Endothelial cell of umbilical vein (primary cell): ENCODE results near the gene FOXN1. TPM values are rescaled to one million over a fixed set of nuclear protein-coding genes. Genes with fewer than 3 reads are reported as not detected.

Experiments
- BruUV-seq: library from RNA; stranded (reverse); fragments of 400-500 nt; replicated peaks from 2 replicates; lab custom pipeline; 2021; lab: Mats Ljungman, UMichigan
- CTCF ChIA-PET: fragments of 300-600, 350-600 bp; sonication (Branson Sonifier 250); formaldehyde crosslinking; loops from one replicate; lab custom pipeline; 2021; ENCODE audit warnings: antibody characterized with exemption, inconsistent platforms; lab: Charles Lee
- POLR2A ChIA-PET: fragments of 300-600, 350-600 bp; sonication (Branson Sonifier 250); formaldehyde crosslinking; loops from one replicate; lab custom pipeline; 2021; ENCODE audit warnings: antibody characterized with exemption, inconsistent platforms; lab: Charles Lee
- DNase-seq: peaks from one replicate; pipeline ENCODE4 v3.0.0-alpha.2; 2011; ENCODE audit warnings: low read depth, low spot score
- FAIRE-seq: peaks from 2 replicates; lab custom pipeline; 2011; peaks lifted over from hg19 to GRCh38; lab: Jason Lieb, UNC
- H2AFZ ChIP-seq: 2 replicates; pipeline ENCODE4 v1.6.0; 2012; ENCODE audit warnings: low read depth, low read length, control low read depth, inconsistent platforms
- H3K27ac ChIP-seq: 2 replicates; pipeline ENCODE4 v1.5.1; 2011; ENCODE audit warnings: low read depth, mild to moderate bottlenecking, control low read depth, low read length, moderate library complexity; ENCODE audit not compliant: insufficient read depth
- H3K27me3 ChIP-seq, 2 experiments: 2 replicates each; pipeline versions ENCODE4 v1.6.0 to v1.6.1; 2011; ENCODE audit warnings: low read length in 2 of 2, mixed read lengths in 1 of 2; ENCODE audit not compliant: control insufficient read depth in 2 of 2, insufficient read depth in 2 of 2
- H3K36me3 ChIP-seq, 2 experiments: 2 replicates in 1 of 2; 3 replicates in 1 of 2; pipeline ENCODE4 v1.5.1; 2011; ENCODE audit warnings: low read length in 2 of 2, mild to moderate bottlenecking in 1 of 2, moderate library complexity in 1 of 2; ENCODE audit not compliant: control insufficient read depth in 2 of 2, insufficient read depth in 2 of 2; ENCODE audit errors: extremely low read depth in 1 of 2
- H3K4me1 ChIP-seq: 3 replicates; pipeline ENCODE4 v1.5.1; 2011; ENCODE audit warnings: mild to moderate bottlenecking, low read length; ENCODE audit not compliant: control insufficient read depth, insufficient read depth; ENCODE audit errors: extremely low read depth
- H3K4me2 ChIP-seq: 2 replicates; pipeline ENCODE4 v1.6.1; 2011; ENCODE audit warnings: low read length, control low read depth, mixed read lengths; ENCODE audit not compliant: insufficient read depth
- H3K4me3 ChIP-seq, 3 experiments: fragments of 200-600 bp in 1 of 3; sonication (generic), shearing (Covaris generic) in 1 of 3; replicated peaks in 1 of 3; 2 replicates each; pipeline ENCODE4 v1.5.1; 2011 to 2016; ENCODE audit warnings: control low read depth in 3 of 3, low read length in 3 of 3, mild to moderate bottlenecking in 2 of 3, inconsistent platforms in 1 of 3, low read depth in 1 of 3, moderate library complexity in 1 of 3; ENCODE audit not compliant: insufficient read depth in 1 of 3
- H3K79me2 ChIP-seq: 2 replicates; pipeline ENCODE4 v1.6.0; 2012; ENCODE audit warnings: low read length, inconsistent platforms; ENCODE audit not compliant: control insufficient read depth, insufficient read depth
- H3K9ac ChIP-seq: replicated peaks from 2 replicates; pipeline ENCODE3; 2011; ENCODE audit warnings: low read length, control low read depth; ENCODE audit not compliant: insufficient read depth; ENCODE audit errors: extremely low read depth
- H3K9me1 ChIP-seq: replicated peaks from 3 replicates; pipeline ENCODE4 v1.6.0; 2011; ENCODE audit warnings: mild to moderate bottlenecking, low read length; ENCODE audit not compliant: control insufficient read depth, insufficient read depth; ENCODE audit errors: extremely low read depth
- H3K9me3 ChIP-seq: replicated peaks from 2 replicates; pipeline ENCODE4 v1.5.1; 2012; ENCODE audit warnings: low read length, inconsistent platforms; ENCODE audit not compliant: control insufficient read depth, insufficient read depth
- H4K20me1 ChIP-seq: replicated peaks from 2 replicates; pipeline ENCODE3; 2011; ENCODE audit warnings: mild to moderate bottlenecking, low read length; ENCODE audit not compliant: control insufficient read depth, insufficient read depth; ENCODE audit errors: extremely low read depth
- EZH2 ChIP-seq: IDR thresholded peaks from 2 replicates; pipeline ENCODE4 v1.6.1; 2012; ENCODE audit warnings: borderline replicate concordance, low read depth, mild to moderate bottlenecking, moderate library complexity, low read length, inconsistent platforms; ENCODE audit not compliant: severe bottlenecking
- FOS ChIP-seq: IDR thresholded peaks from 2 replicates; pipeline ENCODE4 v1.6.1; 2011; ENCODE audit warnings: mild to moderate bottlenecking, low read length, moderate library complexity, borderline replicate concordance; ENCODE audit not compliant: insufficient read depth
- GATA2 ChIP-seq: IDR thresholded peaks from 2 replicates; pipeline ENCODE4 v1.7.0; 2011; ENCODE audit warnings: low read depth, mild to moderate bottlenecking, moderate library complexity, mixed read lengths, low read length; ENCODE audit not compliant: insufficient read length, insufficient read depth
- JUN ChIP-seq: IDR thresholded peaks from 2 replicates; pipeline ENCODE4 v1.6.1; 2011; ENCODE audit warnings: borderline replicate concordance, low read depth; ENCODE audit not compliant: insufficient read length, insufficient read depth
- MYC ChIP-seq: IDR thresholded peaks from one replicate; pipeline ENCODE4 v1.6.1; 2011; ENCODE audit warnings: mild to moderate bottlenecking, low read depth, low read length
- POLR2A ChIP-seq: IDR thresholded peaks from 2 replicates; pipeline ENCODE4 v1.6.1; 2012; ENCODE audit warnings: low read depth, mild to moderate bottlenecking, control low read depth, low read length
- POLR2AphosphoS5 ChIP-seq: IDR thresholded peaks from 2 replicates; pipeline ENCODE4 v1.6.1; 2012; ENCODE audit warnings: low read depth, mild to moderate bottlenecking, control low read depth, low read length, moderate library complexity; ENCODE audit not compliant: insufficient read depth
- dilution Hi-C: fragments of 300-500 bp; cut with MboI; formaldehyde crosslinking; loops from one replicate; pipeline ENCODE4 v1.15.0; 2019; ENCODE audit warnings: low sequenced_read_pairs; ENCODE audit not compliant: extremely low pct_ligation_motif_present
- intact Hi-C: fragments of 100-400 bp; cut with micrococcal nuclease; formaldehyde crosslinking; loops from one replicate; pipeline ENCODE4 v1.10.0; 2022
- polyA plus RNA-seq, 4 experiments: library from polyadenylated mRNA; depleted of rRNA in 3 of 4; stranded (reverse) in 3 of 4; unstranded in 1 of 4; fragments of >200 nt; gene quantifications; 2 replicates each; pipeline versions ENCODE4 v1.2.1 to v1.2.3, GENCODE V29; 2011 to 2012; ENCODE audit warnings: missing spikeins in 1 of 4
- total RNA-seq: library from RNA; stranded (reverse); gene quantifications from 2 replicates; pipeline ENCODE4 v1.2.3, GENCODE V29; 2021
- TF ChIP-seq, protein P1 (sequence below), 2 donors: IDR thresholded peaks; 1 replicate in 1 of 2; 2 replicates in 1 of 2; pipeline ENCODE4 v1.5.1; 2011; ENCODE audit warnings: low read length in 2 of 2, mild to moderate bottlenecking in 2 of 2, moderate library complexity in 2 of 2, control low read depth in 1 of 2, inconsistent platforms in 1 of 2, low read depth in 1 of 2; ENCODE audit not compliant: insufficient read depth in 1 of 2; ENCODE audit errors: extremely low read depth in 1 of 2
- TF ChIP-seq, protein P2 (sequence below): IDR thresholded peaks from 2 replicates; pipeline ENCODE4 v1.6.1; 2011; ENCODE audit not compliant: insufficient read depth, insufficient read length

The FOXN1 gene
- total and polyA plus RNA-seq, 2 donors (not counting 3 experiments of a cell fraction or from before 2014, with no cell fraction given), result not detected

DNA sequence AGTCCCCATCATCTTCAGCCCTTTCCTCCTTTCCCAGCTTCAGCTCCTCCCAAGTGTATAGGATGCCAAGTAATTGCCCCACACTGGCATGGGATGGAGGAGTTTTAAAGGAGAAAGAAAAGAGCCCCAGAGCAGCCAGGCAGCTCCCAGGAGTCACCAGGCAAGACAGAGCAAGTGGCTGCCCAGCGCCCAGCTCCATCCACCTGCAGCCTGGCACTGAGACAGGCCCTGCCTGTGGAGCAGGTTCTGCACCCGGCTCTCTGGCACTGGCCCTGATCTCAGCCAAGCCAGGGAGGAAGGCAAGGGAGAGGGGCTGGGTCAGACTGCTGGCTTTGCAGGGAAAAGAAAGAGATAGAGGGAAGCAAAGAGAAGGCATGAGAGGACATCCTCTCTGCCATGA lies 21.7 kb downstream of the FOXN1 start:
- Histone ChIP-seq H3K4me2 (no peak overlapping the region), H3K27me3 (no peaks in the 10 kb centered on the region), H4K20me1 (no peaks in the 10 kb centered on the region), H3K36me3 (no peaks in the 10 kb centered on the region), H3K9ac (no peak overlapping the region), H3K4me3 (no peak overlapping the region), H3K9me3 (no peaks in the 10 kb centered on the region), H2AFZ (no peak overlapping the region), H3K79me2 (no peaks in the 10 kb centered on the region), H3K4me1 (no peaks in the 10 kb centered on the region), H3K9me1 (no peaks in the 10 kb centered on the region), H3K27ac (no peak overlapping the region)
- DNase-seq (no peak), FAIRE-seq (no peak)
- TF ChIP-seq EZH2, result no peak
- no peak for TF ChIP-seq POLR2AphosphoS5
- TF ChIP-seq FOS, result no peak
- no peak for TF ChIP-seq GATA2
- no peak for TF ChIP-seq POLR2A
- TF ChIP-seq MYC, result no peak
- TF ChIP-seq JUN, result no peak
- TF ChIP-seq, protein P1, sequence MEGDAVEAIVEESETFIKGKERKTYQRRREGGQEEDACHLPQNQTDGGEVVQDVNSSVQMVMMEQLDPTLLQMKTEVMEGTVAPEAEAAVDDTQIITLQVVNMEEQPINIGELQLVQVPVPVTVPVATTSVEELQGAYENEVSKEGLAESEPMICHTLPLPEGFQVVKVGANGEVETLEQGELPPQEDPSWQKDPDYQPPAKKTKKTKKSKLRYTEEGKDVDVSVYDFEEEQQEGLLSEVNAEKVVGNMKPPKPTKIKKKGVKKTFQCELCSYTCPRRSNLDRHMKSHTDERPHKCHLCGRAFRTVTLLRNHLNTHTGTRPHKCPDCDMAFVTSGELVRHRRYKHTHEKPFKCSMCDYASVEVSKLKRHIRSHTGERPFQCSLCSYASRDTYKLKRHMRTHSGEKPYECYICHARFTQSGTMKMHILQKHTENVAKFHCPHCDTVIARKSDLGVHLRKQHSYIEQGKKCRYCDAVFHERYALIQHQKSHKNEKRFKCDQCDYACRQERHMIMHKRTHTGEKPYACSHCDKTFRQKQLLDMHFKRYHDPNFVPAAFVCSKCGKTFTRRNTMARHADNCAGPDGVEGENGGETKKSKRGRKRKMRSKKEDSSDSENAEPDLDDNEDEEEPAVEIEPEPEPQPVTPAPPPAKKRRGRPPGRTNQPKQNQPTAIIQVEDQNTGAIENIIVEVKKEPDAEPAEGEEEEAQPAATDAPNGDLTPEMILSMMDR (IDR thresholded peaks at IDR 0.05; ENCODE audit: extremely low read depth in 1 of 2, insufficient read depth in 1 of 2, low read depth in 1 of 2, low read length in 2 of 2), result no peak
- TF ChIP-seq, protein P2, sequence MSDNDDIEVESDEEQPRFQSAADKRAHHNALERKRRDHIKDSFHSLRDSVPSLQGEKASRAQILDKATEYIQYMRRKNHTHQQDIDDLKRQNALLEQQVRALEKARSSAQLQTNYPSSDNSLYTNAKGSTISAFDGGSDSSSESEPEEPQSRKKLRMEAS, result no peak
- POLR2A ChIA-PET, result no interaction called here
- intact Hi-C loops (no loop called here), dilution Hi-C loops (no loop called here)
- CTCF ChIA-PET, result interaction anchor here (1.0 kb wide), 1 partner anchor 62 kb away, joined by 3 read pairs; no protein-coding TSS in a partner anchor
- BruUV-seq, result no TSS peak
